IgD-negative memory B cell (primary cell): Measurements from ENCODE around the gene IFRD1. TPM values are rescaled to one million over a fixed set of nuclear protein-coding genes. Genes with fewer than 3 reads are reported as not detected.

Experiments used
- H3K27ac Mint-ChIP-seq, 3 donors: one replicate each; pipeline ENCODE4 v1.8.0; 2020 to 2022; ENCODE audit warnings: mild to moderate bottlenecking in 3 of 3, mixed read lengths in 3 of 3, moderate library complexity in 1 of 3
- H3K27me3 Mint-ChIP-seq: one replicate; pipeline ENCODE4 v1.8.0; 2021; ENCODE audit warnings: mixed read lengths
- H3K36me3 Mint-ChIP-seq: one replicate; pipeline ENCODE4 v1.8.0; 2020; ENCODE audit warnings: mild to moderate bottlenecking, mixed read lengths
- H3K4me1 Mint-ChIP-seq, 3 donors: one replicate each; pipeline ENCODE4 v1.8.0; 2020 to 2022; ENCODE audit warnings: mixed read lengths in 3 of 3, mild to moderate bottlenecking in 1 of 3
- H3K4me3 Mint-ChIP-seq, 4 donors: one replicate each; pipeline ENCODE4 v1.8.0; 2020 to 2022; ENCODE audit warnings: mild to moderate bottlenecking in 4 of 4, mixed read lengths in 4 of 4, moderate library complexity in 3 of 4
- H3K9me3 Mint-ChIP-seq, 3 donors: one replicate each; pipeline ENCODE4 v1.8.0; 2020 to 2021; ENCODE audit warnings: mixed read lengths in 3 of 3, mild to moderate bottlenecking in 1 of 3
- polyA plus RNA-seq: library from polyadenylated mRNA; unstranded; fragments of 300-500 nt; fragmentation: Illumina TruSeq; gene quantifications from one replicate; pipeline ENCODE4 v1.2.3, GENCODE V29; 2021

The IFRD1 gene
- polyA plus RNA-seq, 1 donor from 2014 or later: 38.4 TPM

DNA sequence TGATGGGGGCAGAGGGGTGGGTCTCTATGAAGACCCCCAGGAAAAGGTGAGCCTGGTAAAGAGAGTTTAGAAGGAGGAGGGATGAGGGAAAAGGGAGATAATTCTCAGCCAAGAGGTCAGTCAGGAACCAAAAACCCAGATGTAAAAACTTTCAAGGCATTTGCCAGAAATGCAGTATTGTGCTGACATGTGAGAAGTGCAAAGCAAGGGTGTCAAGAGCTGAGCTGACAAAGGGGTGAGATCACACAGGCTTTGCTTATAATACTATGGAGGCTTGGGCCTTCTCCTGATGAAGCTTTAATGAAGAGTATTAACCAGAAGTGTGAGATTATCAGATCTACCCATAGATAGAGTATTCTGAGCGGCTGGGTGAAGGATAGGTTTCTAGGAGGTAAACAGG, 22.3 kb upstream of the IFRD1 start:
- no peak overlapping the region for H3K27ac Mint-ChIP-seq
- no peaks in the 10 kb centered on the region for H3K27me3 Mint-ChIP-seq
- peaks cover 2% of the 10 kb centered on the region for H3K36me3 Mint-ChIP-seq
- H3K9me3 Mint-ChIP-seq: no peaks in the 10 kb centered on the region
- no peaks in the 10 kb centered on the region for H3K4me1 Mint-ChIP-seq
- no peak overlapping the region for H3K4me3 Mint-ChIP-seq

DNA sequence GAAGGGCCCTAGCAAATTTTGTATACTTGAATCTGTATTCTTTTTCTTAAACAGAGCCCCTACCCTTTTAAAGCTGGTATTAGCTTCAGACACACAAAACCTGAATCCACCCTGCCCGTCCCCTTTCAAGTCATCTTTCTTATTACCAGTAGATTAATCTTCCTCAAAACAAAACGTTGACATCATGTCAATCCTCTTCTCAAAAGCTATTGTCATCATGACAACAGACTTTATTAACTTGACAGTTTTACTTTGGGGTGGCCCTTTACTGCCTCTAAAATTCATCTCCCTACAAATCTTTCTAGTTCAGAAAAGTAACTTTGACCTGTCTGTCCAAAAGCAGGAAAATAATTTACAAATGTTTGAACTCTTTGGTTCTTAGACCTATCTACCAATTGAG, 21.5 kb upstream of the IFRD1 start:
- Mint-ChIP-seq H3K9me3 (no peaks in the 10 kb centered on the region), H3K4me1 (no peaks in the 10 kb centered on the region), H3K27ac (no peak overlapping the region), H3K36me3 (peaks cover 2% of the 10 kb centered on the region), H3K27me3 (no peaks in the 10 kb centered on the region), H3K4me3 (no peak overlapping the region)

DNA sequence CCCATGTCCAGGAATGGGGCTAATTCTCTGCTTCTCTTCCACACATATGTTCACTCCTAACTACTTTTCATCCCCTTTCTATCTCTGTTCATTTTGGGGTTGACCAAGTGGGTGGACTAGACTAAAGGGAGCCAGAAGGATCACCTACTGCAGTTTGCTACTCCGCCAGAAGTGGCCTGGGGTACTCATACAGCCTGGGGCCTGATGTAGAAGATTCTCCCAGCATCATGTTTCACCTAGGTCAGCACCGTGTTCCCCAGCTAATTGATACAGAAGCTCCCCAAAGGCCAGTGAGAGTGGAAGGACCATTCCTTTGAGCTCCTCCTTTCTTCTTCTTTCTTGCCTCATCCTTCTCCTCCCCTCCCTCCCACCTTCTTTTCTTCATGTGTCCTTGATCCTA, 19.6 kb upstream of the IFRD1 start:
- H3K36me3 Mint-ChIP-seq: peaks cover 5% of the 10 kb centered on the region
- H3K27ac Mint-ChIP-seq: no peak overlapping the region
- H3K27me3 Mint-ChIP-seq: no peaks in the 10 kb centered on the region
- no peaks in the 10 kb centered on the region for H3K4me1 Mint-ChIP-seq
- no peaks in the 10 kb centered on the region for H3K9me3 Mint-ChIP-seq
- H3K4me3 Mint-ChIP-seq: no peak overlapping the region

DNA sequence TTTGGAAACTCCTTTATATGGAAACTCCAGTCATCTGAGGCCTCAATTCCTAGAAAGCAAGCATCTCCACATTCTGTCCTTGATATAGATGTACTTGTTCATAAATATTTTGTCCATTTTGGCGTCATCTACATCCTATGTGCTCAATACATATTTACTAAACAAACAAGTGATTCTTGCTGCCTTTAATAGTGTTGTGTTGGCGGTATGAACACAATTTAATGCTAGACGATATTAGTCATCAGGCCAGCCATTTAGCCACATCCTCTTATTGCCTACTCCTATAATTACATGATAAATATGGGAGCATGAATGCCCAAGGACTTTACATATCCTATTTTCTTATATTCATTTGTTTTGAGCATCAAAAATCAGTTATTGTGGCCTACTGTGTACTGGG, 18.5 kb upstream of the IFRD1 start:
- peaks cover 6% of the 10 kb centered on the region for H3K36me3 Mint-ChIP-seq
- H3K9me3 Mint-ChIP-seq: no peaks in the 10 kb centered on the region
- no peaks in the 10 kb centered on the region for H3K27me3 Mint-ChIP-seq
- no peak overlapping the region for H3K27ac Mint-ChIP-seq
- no peak overlapping the region for H3K4me3 Mint-ChIP-seq
- H3K4me1 Mint-ChIP-seq: no peaks in the 10 kb centered on the region

DNA sequence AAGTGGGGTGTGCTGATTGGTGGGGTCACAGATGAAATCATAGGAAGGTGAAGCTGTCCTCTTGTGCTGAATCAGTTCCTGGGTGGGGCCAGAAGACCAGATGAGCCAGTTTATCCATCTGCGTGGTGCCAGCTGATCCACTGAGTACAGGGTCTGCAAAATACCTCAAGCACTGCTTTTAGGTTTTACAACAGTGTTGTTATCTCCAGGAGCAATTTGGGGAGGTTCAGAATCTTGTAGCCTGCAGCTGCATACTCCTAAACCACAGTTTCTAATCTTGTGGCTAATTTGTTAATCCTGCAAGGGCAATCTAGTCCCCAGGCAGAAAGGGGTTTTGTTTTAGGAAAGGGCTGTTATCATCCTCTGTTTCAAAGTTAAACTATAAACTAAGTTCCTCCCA, 17.0 kb upstream of the IFRD1 start:
- H3K9me3 Mint-ChIP-seq: no peaks in the 10 kb centered on the region

DNA sequence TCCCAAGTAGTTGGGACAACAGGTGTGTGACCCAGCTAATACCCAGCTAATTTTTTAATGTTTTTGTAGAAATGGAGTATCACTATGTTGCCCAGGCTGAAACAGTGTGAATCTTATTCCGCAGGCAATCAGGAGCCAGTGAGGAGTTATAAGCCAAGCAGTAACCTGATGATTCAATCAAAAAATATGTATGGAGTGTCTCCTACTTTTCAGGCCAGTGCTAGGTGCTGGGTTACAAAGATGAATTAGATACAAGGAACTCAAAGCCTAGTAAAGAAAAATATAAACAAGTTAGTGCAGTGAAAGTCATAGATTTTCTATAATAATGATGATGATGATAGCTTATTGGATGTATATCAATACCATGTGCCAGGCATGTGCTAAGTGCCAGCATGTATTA, 13.2 kb upstream of the IFRD1 start:
- Mint-ChIP-seq H3K27ac (no peak overlapping the region), H3K4me1 (no peaks in the 10 kb centered on the region), H3K27me3 (peaks cover 2% of the 10 kb centered on the region), H3K36me3 (peaks cover 9% of the 10 kb centered on the region), H3K4me3 (no peak overlapping the region), H3K9me3 (no peaks in the 10 kb centered on the region)

More for the DNA sequence above, 17.0 kb upstream of the IFRD1 start:
- no peaks in the 10 kb centered on the region for H3K4me1 Mint-ChIP-seq
- H3K36me3 Mint-ChIP-seq: peaks cover 9% of the 10 kb centered on the region
- H3K27ac Mint-ChIP-seq: no peak overlapping the region
- H3K4me3 Mint-ChIP-seq: no peak overlapping the region
- H3K27me3 Mint-ChIP-seq: no peaks in the 10 kb centered on the region

DNA sequence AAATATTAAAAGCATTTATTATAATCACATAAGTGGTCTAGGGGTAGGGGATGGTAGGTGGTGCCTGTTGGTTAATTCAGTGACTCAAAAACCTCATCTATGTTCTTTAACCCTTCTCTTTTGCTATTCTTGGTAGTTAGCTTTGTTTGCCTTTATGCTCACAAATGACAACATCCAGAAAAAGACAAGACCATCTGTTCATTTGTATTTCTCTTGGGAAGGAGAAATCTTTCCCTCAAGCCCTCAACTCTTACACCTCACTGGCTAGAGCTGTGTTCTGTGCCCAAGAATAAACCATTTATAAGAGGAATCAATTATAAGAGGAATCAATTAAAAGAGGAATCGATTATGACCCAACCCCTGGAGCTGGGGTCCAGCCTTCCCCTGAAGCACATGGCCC, 10.8 kb upstream of the IFRD1 start:
- Mint-ChIP-seq H3K4me3 (no peak overlapping the region), H3K36me3 (peaks cover 9% of the 10 kb centered on the region)

DNA sequence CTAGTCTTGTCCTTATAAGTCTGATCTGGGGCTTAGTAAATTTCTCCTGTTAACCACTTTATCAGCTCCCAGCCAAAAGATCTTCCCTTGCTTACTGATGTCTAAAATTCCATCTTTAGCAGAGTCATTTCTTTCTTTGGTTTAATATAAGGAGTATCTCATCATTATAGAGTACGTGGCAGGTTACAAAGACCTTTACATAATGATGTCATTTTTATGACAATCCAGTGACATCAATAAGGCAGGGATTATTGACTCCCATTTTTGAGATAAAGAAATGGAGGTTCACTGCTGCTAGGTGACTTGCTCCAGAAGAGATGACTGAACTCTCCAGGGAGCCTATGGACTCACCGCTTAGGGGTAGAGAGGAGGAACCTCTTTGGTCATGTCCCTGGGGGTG, 8.1 kb upstream of the IFRD1 start:
- peaks cover 3% of the 10 kb centered on the region for H3K36me3 Mint-ChIP-seq
- peaks cover 2% of the 10 kb centered on the region for H3K27me3 Mint-ChIP-seq
- no peak overlapping the region for H3K27ac Mint-ChIP-seq
- H3K9me3 Mint-ChIP-seq: no peaks in the 10 kb centered on the region
- H3K4me1 Mint-ChIP-seq: no peaks in the 10 kb centered on the region
- no peak overlapping the region for H3K4me3 Mint-ChIP-seq

More for the DNA sequence above, 10.8 kb upstream of the IFRD1 start:
- no peaks in the 10 kb centered on the region for H3K9me3 Mint-ChIP-seq
- H3K27me3 Mint-ChIP-seq: peaks cover 2% of the 10 kb centered on the region
- no peaks in the 10 kb centered on the region for H3K4me1 Mint-ChIP-seq
- no peak overlapping the region for H3K27ac Mint-ChIP-seq

DNA sequence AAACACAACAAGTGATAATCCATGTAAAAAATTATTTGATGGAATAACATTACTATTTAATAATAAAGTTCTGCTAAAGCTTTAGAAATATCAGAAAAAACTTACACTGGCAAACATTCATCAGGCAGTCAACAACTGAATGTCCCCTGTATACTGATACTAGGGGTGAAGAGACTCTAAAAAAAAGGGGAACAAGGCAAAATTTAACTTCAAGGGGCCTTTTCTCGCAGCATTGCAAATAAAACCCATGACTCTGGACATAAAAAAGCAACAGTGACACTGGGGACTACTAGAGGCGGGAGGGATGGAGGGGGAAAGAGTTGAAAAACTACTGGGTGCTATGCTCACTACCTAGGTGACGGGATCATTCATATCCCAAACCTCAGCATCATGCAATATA, 5.8 kb upstream of the IFRD1 start:
- Mint-ChIP-seq H3K4me3 (no peak overlapping the region), H3K36me3 (no peaks in the 10 kb centered on the region), H3K27ac (no peak overlapping the region), H3K4me1 (peaks cover 0 to 5% (median 2%) of the 10 kb centered on the region in 3 donors), H3K27me3 (no peaks in the 10 kb centered on the region), H3K9me3 (no peaks in the 10 kb centered on the region)

DNA sequence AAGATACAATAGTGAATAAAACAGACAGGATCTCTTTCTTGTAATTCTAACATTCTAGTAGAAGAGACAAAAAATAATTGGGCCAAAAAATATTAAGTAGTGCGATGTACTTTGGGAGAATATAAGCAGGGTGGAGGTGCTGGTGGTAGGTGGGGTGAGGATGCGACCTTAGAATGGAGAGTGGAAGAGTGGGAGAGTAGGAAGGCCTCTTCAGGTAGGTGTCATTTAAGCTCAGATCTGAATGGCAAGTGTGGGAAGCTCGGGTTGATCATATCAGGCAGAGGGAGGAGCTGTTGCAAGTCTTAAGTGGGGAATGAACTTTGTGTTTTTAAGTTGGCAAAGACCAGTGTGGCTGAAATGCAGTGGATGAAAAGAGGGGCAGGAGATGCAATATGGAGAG, 3.8 kb upstream of the IFRD1 start:
- Mint-ChIP-seq H3K27me3 (no peaks in the 10 kb centered on the region), H3K9me3 (no peaks in the 10 kb centered on the region), H3K36me3 (no peaks in the 10 kb centered on the region), H3K27ac (peak overlapping the region in 1 of 3 donors; percentile 21), H3K4me3 (no peak overlapping the region), H3K4me1 (peaks cover 1 to 12% (median 2%) of the 10 kb centered on the region in 3 donors)

DNA sequence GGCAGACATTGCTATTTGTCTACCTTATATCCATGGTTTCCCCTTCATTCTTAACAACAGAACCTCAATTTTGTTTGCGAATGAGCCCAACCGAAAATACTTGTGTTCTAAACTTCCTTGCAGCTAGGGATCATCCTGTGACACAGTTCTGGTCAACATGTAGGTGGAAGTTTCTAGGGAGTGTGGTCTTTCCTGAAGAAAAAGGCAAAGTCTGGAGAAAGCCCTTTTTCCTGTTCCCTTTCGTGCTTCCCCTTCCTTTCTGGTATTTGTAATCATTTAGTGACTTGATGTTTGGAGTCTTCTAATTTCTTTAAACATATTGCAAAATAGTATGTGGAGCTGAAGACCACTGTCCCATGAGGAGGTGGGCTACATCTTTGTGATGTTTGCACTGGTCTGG, 2.9 kb upstream of the IFRD1 start:
- Mint-ChIP-seq H3K36me3 (no peaks in the 10 kb centered on the region), H3K27ac (no peak overlapping the region)

DNA sequence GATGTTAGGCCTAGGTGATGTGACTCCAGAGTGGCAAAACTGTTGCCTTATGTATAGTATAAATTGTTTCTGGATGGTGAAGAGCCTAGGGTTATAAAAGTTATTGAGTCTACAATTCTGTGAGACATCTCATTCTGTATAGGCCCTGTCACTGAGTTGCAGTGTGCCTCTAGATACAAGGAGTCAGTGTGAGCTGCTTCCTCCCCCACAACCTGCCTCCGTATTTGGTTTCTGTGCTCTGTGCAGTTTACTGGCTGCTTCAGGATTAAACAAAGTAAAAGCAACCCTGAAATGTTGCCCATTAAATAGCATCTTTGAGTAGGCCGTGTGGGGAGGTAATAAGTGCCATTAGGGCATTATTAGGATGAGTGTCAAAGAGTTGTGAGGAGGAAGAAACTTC, 1.9 kb upstream of the IFRD1 start:
- peak overlapping the region in 1 of 3 donors; percentile 97 for H3K27ac Mint-ChIP-seq
- no peaks in the 10 kb centered on the region for H3K27me3 Mint-ChIP-seq
- H3K36me3 Mint-ChIP-seq: no peaks in the 10 kb centered on the region
- H3K4me1 Mint-ChIP-seq: peaks cover 14 to 28% (median 15%) of the 10 kb centered on the region in 3 donors
- no peaks in the 10 kb centered on the region for H3K9me3 Mint-ChIP-seq
- peak overlapping the region in 1 of 4 donors; percentile 89 for H3K4me3 Mint-ChIP-seq

More for the DNA sequence above, 2.9 kb upstream of the IFRD1 start:
- Mint-ChIP-seq H3K4me1 (peaks cover 9 to 21% (median 11%) of the 10 kb centered on the region in 3 donors), H3K4me3 (peak overlapping the region in 1 of 4 donors; percentile 4), H3K9me3 (no peaks in the 10 kb centered on the region), H3K27me3 (no peaks in the 10 kb centered on the region)

DNA sequence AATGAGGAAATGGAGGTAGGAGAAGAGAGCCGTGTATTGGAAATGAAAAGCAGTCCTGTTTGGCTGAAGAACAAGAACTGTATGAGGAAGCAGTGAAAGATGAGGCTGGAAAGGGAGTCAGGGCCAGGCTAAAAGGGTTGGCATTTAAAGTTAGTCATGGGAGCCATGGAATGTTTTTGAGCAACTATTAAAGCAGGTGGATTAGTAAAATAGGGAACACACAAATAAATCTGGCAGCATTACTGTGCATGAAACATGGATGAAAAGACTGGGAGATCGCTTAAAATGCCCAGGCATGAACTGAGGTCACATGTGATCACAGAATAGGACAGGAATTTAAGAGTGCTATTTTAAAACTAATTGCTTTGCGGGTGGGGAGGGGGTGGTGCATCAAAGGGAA, 1.4 kb upstream of the IFRD1 start:
- peak overlapping the region in 3 of 4 donors; percentile 55 to 89 (median 74) for H3K4me3 Mint-ChIP-seq
- H3K36me3 Mint-ChIP-seq: no peaks in the 10 kb centered on the region

DNA sequence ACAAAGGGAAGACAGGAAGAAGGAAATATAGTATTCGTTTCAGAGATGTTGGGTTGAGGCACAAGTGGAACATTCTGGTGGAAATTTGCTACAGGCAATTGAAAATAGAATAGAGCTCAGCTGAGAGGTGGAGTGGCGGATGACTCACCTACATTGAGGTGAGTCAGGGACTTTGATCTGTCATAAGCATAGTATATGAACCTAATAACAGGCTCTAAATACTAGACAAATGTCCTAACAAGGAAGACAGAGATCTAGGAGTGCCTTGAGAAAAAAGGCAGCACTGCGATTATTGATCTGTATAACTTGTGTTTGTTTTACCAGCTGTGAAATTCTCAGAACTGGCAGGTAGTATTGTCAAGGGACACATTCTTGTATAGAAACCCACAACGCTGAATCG, 907 bp upstream of the IFRD1 start:
- Mint-ChIP-seq H3K9me3 (no peaks in the 10 kb centered on the region), H3K4me1 (peaks cover 16 to 29% (median 17%) of the 10 kb centered on the region in 3 donors), H3K4me3 (peak overlapping the region; percentile 89 to 100 (median 100)), H3K36me3 (no peaks in the 10 kb centered on the region), H3K27ac (peak overlapping the region; percentile 97 to 100 (median 99)), H3K27me3 (no peaks in the 10 kb centered on the region)

More for the DNA sequence above, 1.4 kb upstream of the IFRD1 start:
- no peaks in the 10 kb centered on the region for H3K27me3 Mint-ChIP-seq
- peaks cover 15 to 29% (median 16%) of the 10 kb centered on the region in 3 donors for H3K4me1 Mint-ChIP-seq
- no peaks in the 10 kb centered on the region for H3K9me3 Mint-ChIP-seq
- H3K27ac Mint-ChIP-seq: peak overlapping the region in 1 of 3 donors; percentile 97

DNA sequence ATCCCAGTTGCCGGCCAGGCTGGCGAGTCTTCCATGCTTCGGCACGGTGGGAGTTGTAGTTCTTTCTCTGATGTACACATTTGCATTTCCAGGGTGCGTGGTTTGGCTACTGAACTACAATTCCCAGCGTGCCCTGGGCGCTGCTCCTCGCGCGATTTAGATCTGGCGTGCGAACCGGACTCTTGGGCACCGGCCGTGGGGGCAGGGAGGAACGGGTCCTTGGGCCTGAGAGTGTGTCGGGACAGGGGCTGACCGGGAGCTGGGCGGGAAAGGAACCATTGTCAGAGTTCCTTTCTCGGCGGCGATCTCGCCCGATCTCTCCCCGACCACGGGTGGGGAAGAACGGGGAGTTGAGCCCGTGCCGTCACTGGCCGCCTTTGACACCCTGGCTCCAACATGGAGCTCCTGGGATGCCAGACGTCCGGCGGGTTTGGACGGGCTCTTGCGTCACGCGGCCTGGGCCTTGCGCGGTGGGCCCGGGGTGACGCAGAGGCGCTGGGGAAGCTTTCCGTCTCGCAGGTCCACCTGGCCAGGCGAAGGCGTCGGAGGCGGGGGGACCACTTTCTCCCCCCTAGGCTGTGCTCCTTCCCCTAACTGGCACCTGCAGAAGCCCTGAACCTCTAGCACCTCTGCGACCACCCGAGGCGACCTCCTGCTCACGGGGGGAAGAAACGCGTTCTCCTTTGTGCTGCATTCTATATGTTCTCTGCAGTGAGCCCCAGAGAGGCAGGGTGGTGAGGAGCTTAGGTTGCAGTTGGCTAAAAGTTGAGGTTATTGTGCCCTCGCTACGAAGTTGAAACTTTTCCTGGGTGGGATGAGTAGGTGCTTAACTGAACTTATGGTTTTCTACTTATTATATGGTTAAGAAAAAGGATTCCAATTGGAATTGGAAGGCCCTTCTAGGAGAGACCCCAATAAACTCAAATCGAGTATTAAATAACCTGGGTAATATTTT, 824 bp downstream of the IFRD1 start:
- H3K27me3 Mint-ChIP-seq: no peaks in the 10 kb centered on the region
- H3K27ac Mint-ChIP-seq: peak overlapping the region; percentile 97 to 100 (median 99)
- peak overlapping the region; percentile 89 to 100 (median 100) for H3K4me3 Mint-ChIP-seq
- peaks cover 20 to 30% (median 24%) of the 10 kb centered on the region in 3 donors for H3K4me1 Mint-ChIP-seq
- no peaks in the 10 kb centered on the region for H3K9me3 Mint-ChIP-seq
- H3K36me3 Mint-ChIP-seq: no peaks in the 10 kb centered on the region
